ENCODE results near the gene EXOC3L2.

EXOC3L2 gene

DNA sequence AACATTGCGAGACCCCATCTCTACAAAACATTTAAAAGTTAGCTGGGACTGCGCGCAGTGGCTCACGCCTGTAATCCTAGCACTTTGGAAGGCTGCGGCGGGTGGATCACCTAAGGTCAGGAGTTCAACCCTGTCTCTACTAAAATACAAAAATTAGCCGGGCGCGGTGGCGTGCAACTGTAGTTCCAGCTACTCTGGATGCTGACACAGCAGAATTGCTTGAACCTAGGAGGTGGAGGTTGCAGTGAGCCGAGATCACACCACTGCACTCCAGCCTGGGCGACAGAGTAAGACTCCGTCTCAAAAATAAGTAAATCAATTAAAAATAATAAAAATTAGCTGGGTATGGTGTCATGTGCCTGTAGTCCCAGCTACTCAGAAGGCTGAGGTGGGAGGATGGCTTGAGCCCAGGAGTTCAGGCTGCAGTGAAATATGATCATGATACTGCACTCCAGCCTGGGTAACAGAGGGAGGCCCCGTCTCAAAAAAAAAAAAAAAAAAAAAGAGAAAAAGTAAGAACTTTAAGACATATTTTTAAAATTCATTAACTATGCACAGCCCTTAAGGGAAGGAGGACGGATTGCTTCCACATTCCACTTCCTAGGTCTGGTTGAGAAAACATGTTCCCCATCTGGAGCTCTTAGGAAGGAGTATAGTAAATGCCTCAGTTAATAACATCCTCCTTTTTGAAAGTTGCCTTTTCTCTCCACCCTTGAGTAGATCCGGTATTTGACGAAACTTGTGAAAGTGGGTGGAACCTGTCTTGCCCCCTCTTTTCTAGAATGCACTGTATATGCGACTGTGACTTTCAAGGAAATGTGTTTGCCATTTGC is 26.1 kb downstream of the EXOC3L2 start:
- DNase-seq: no peak

DNA sequence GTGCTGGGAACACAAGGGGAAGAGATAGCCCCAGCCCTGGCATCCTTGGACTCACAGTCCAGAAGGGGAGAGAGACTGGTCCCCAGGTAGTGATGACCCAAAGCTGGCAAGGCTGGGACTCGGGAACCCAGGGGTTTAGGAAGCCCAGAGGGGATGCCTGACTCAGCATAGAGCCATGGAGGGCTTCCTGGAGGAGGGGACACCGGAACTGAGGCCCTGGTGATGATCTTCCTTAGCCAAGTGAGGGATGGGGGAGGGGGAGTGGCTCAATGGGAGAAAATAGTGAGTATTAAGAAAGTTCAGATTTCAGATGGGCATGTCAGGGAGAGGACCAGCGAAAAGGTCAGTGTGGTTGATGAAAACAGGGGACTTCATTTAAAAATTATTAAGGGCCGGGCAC is 26.8 kb downstream of the EXOC3L2 start:
- no peak for DNase-seq

GRCh38 chr19:45217957-45218334 is 27.3 kb downstream of the EXOC3L2 start:
- no peak for DNase-seq

GRCh38 chr19:45217193-45217956 is 27.8 kb downstream of the EXOC3L2 start:
- DNase-seq: no peak

GRCh38 chr19:45216667-45217066 is 28.5 kb downstream of the EXOC3L2 start:
- DNase-seq: no peak

- no peak for DNase-seq
These were observed 29.6 kb downstream of the EXOC3L2 start for GRCh38 chr19:45215391-45216191.

DNA sequence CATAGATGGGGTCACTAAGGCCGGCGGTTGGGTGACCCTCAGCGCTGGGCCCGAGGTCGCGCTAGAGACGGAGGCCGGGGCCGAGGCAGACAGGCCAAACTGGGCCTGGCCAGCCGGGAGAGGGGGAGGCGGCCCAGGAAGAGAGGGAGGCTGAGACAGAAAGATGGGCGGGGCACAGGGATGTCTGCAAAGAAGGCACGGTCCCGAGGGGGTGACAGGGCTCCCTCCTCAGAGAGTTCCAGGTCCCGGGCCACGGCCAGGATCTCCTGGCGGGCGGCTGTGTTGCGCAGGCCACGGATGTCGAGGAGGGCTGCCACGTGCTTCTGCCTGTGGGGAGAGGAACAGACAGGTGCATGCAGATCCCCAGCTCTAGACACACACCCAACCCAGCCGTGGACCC is 32.2 kb downstream of the EXOC3L2 start:
- no peak for DNase-seq

GRCh38 chr19:45211751-45212381 is 33.3 kb downstream of the EXOC3L2 start:
- no peak for DNase-seq

GRCh38 chr19:45206328-45206727 is 38.9 kb downstream of the EXOC3L2 start:
- DNase-seq: no peak

- no peak for DNase-seq
These were observed 39.4 kb downstream of the EXOC3L2 start for GRCh38 chr19:45205810-45206209.

DNA sequence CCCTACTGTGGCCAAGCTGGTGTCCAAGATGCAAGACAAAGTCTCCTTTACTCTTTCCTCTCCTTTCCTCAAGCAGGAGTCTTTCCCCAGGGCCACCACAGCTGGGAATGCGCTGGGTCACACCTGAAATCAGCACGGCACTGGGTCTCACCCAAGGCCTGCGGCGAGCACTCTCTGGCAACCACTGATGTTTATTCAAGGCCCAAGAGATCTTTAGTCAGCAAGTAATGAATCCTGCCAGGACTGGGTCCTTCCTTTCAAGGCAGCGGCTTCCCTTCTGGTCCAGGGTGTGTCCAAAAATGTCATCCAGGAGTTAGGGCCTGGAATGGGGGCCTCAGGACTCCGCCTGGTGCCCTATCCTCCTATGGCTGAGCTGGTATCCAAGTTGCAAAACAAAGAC is 42.6 kb downstream of the EXOC3L2 start:
- no peak for DNase-seq

DNA sequence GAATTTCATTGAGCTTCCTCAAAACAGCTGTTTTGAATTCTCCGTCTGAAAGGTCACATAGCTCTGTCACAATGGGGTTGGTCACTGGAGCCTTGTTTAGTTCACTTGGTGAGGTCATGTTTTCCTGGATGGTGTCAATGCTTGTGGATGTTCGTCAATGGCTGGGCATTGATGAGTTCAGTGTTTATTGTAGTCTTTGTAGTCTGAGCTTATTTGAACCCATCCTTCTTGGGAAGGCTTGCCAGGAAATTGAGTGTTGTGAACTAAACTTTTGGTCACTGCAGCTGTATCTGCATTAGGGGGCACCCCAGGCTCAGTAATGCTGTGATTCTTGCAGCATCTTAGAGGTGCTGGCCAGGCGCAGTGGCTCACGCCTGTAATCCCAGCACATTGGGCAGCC is 44.6 kb downstream of the EXOC3L2 start:
- no peak for DNase-seq

DNA sequence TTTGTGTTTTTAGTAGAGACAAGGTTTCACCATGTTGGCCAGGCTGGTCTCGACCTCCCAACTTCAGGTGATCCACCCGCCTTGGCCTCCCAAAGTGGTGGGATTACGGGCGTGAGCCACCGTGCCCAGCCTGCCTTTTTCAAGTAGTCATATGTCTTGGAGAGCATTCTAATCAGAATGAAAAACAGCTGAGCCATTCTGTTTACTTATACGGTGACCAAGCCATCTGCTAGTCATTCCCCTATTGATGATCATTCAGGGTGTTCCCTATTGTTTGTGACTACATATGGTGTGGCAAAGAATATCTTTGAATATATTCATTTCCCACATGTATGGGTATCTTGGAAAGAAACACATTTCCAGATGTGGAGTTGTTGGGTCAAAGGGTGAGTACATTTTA is 49.4 kb downstream of the EXOC3L2 start:
- DNase-seq: peak; percentile 75

DNA sequence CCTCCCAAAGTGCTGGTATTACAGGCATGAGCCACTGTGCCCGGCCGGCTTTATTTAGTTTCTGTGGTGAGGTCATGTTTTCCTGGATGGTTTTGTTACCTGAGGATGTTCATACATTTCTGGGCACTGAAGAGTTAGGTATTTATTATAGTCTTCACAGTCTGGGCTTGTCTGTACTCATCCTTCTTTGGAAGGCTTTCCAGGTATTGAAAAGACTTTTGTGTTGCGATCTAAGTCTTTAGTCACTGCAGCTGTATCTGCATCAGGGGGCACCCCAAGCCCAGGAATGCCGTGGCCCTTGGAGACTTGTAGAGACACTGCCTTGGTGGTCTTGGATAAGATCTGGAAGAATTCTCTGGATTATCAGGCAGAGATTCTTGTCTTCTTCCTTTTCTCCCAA is 53.8 kb downstream of the EXOC3L2 start:
- no peak for DNase-seq

DNA sequence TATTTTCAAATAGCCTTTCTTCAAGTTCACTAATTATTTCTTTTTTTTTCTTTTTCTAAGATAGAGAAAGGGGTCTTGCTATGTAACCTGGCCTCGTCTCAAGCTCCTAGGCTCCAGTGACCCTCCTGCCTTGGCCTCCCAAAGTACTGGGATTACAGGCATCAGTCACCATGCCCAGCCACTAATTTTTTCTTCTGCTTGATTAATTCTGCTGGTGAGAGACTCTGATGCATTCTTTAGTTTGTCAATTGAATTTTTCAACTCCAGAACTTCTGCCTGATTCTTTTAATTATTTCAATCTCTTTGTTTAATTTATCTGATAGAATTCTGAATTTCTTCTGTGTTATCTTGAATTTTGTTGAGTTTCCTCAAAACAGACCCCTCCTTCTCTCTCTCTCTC is 55.2 kb downstream of the EXOC3L2 start:
- no peak for DNase-seq

- peak; percentile 75 for DNase-seq
These were observed 57.6 kb downstream of the EXOC3L2 start for GRCh38 chr19:45187421-45188100.

DNA sequence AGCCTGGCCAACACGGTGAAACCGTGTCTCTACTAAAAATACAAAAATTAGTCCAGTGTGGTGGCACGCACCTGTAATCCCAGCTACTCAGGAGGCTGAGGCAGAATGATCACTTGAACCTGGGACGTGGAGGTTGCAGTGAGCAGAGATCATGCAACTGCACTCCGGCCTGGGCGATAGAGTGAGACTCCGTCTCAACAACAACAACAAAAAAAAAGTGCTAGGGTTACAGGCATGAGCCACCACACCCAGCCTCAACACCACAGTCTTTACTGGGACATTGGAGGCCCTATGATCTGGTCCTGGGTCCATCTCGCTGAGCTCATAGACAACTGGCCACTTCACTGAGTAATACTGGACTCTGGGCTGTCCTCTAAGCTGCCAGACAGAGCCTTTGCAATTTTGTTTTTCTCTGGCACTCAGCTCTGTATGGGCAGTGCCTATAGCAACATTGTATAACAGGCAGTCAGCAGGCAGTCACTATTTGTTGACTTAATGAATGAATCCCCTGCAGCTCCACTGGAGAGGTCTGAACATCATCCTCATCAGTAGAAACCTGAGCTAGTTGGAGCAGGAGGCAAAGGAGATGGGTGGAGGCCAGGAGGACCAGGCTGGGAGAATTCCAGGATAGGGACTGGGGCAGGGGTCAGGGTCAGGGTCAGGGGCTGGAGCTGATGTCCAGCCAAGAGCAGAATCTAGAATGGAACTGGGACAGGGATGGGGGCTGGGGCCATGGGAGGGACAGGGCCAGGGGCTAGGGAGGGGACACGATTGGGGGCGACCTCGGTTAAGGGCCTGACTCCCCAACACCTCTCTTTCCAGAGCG is 58.5 kb downstream of the EXOC3L2 start:
- DNase-seq: no peak

GRCh38 chr19:45184115-45184514 is 61.1 kb downstream of the EXOC3L2 start:
- no peak for DNase-seq

GRCh38 chr19:45182758-45183157 is 62.4 kb downstream of the EXOC3L2 start:
- no peak for DNase-seq

- no peak for DNase-seq
These were observed 64.3 kb downstream of the EXOC3L2 start for GRCh38 chr19:45180936-45181335.

DNA sequence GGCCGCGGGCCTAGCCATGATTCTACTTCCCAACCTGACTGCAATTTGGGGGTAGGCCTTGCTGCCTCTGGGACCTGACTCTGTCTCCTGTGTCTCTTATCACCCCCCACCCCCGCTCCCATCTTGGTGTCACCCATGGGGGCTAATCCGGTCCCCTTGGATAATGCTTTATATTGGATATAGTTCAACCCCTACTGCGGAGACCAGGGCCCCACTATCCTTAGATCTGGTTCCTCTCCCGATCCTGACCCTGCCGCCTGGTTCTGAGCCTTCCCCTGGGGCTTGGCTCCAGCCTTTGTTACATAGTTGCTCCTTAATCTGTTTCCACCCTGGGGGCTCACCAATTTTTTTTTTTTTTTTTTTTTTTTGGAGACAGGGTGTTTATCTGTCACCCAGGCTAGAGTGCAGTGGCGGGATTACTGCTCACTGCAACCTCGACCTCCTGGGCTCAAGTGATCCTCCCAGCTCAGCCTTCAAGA is 65.3 kb downstream of the EXOC3L2 start:
- no peak for DNase-seq
